GM11168 (cell line): ENCODE data around the gene CNN3.

Experiments used
- in situ Hi-C: fragments of 300-500 bp; cut with MboI; formaldehyde crosslinking; loops from one replicate; pipeline ENCODE4 v1.12.0; 2022; ENCODE audit warnings: low sequenced_read_pairs; ENCODE audit not compliant: unreplicated experiment

The CNN3 gene

GRCh38 chr1:94894630-94895029, 32.3 kb downstream of the CNN3 start:
- in situ Hi-C loops, result no loop called here

GRCh38 chr1:94892604-94893254, 34.2 kb downstream of the CNN3 start:
- in situ Hi-C loops, result no loop called here

- in situ Hi-C loops, result no loop called here
Observed at GRCh38 chr1:94888201-94888600, 38.7 kb downstream of the CNN3 start.

- in situ Hi-C loops, result no loop called here
Observed at GRCh38 chr1:94887603-94888171, 39.2 kb downstream of the CNN3 start.

- in situ Hi-C loops, result no loop called here
Observed at GRCh38 chr1:94887106-94887505, 39.8 kb downstream of the CNN3 start.

GRCh38 chr1:94886361-94886760, 40.5 kb downstream of the CNN3 start:
- in situ Hi-C loops, result no loop called here

- in situ Hi-C loops, result no loop called here
Observed at GRCh38 chr1:94884507-94884906, 42.4 kb downstream of the CNN3 start.

GRCh38 chr1:94884106-94884505, 42.8 kb downstream of the CNN3 start:
- in situ Hi-C loops, result no loop called here

GRCh38 chr1:94883691-94884090, 43.2 kb downstream of the CNN3 start:
- in situ Hi-C loops, result no loop called here

GRCh38 chr1:94878329-94878728, 48.6 kb downstream of the CNN3 start:
- in situ Hi-C loops, result no loop called here

GRCh38 chr1:94876362-94876761, 50.5 kb downstream of the CNN3 start:
- in situ Hi-C loops, result no loop called here

- in situ Hi-C loops, result no loop called here
Observed at GRCh38 chr1:94875794-94876193, 51.1 kb downstream of the CNN3 start.

- in situ Hi-C loops, result loop anchor here (25.0 kb wide), 1 partner anchor 363 kb away; the partner anchor contains the start of gene RWDD3
Observed at GRCh38 chr1:94874423-94874822, 52.5 kb downstream of the CNN3 start.

- in situ Hi-C loops, result loop anchor here (25.0 kb wide), 1 partner anchor 364 kb away; the partner anchor contains the start of gene RWDD3
Observed at GRCh38 chr1:94873520-94874351, 53.2 kb downstream of the CNN3 start.

- in situ Hi-C loops, result loop anchor here (25.0 kb wide), 1 partner anchor 364 kb away; the partner anchor contains the start of gene RWDD3
Observed at GRCh38 chr1:94872771-94873495, 54.0 kb downstream of the CNN3 start.

GRCh38 chr1:94871031-94871430, 55.9 kb downstream of the CNN3 start:
- in situ Hi-C loops, result loop anchor here (25.0 kb wide), 1 partner anchor 366 kb away; the partner anchor contains the start of gene RWDD3

GRCh38 chr1:94866164-94866807, 60.6 kb downstream of the CNN3 start:
- in situ Hi-C loops, result loop anchor here (25.0 kb wide), 1 partner anchor 371 kb away; the partner anchor contains the start of gene RWDD3

GRCh38 chr1:94865360-94865759, 61.5 kb downstream of the CNN3 start:
- in situ Hi-C loops, result loop anchor here (25.0 kb wide), 1 partner anchor 372 kb away; the partner anchor contains the start of gene RWDD3

- in situ Hi-C loops, result loop anchor here (25.0 kb wide), 1 partner anchor 372 kb away; the partner anchor contains the start of gene RWDD3
Observed at GRCh38 chr1:94864821-94865220, 62.1 kb downstream of the CNN3 start.

- in situ Hi-C loops, result loop anchor here (25.0 kb wide), 1 partner anchor 373 kb away; the partner anchor contains the start of gene RWDD3
Observed at GRCh38 chr1:94863919-94864318, 63.0 kb downstream of the CNN3 start.
